ENCODE results near the gene CYP11A1.

The CYP11A1 gene

DNA sequence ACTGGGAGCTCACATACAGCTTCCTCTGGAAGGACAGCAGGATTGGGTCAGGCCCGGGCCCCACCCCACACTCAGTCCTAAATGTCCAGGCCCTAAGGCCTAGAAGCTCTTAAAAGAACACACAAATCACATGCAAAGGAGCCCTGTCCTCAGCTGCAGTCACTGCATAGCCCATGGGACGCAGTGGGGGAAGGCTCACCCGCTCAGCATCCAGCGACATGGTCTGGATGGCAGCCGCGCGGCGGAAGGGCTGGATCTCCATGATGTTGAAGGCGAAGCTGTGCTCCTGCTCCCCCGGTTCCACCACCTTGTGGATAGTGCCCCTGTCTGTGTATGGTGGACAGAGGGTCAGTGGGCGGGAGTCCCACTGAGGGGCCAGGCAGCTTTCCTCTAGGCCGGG, 44.2 kb upstream of the CYP11A1 start:
- TF ChIP-seq, protein P1, sequence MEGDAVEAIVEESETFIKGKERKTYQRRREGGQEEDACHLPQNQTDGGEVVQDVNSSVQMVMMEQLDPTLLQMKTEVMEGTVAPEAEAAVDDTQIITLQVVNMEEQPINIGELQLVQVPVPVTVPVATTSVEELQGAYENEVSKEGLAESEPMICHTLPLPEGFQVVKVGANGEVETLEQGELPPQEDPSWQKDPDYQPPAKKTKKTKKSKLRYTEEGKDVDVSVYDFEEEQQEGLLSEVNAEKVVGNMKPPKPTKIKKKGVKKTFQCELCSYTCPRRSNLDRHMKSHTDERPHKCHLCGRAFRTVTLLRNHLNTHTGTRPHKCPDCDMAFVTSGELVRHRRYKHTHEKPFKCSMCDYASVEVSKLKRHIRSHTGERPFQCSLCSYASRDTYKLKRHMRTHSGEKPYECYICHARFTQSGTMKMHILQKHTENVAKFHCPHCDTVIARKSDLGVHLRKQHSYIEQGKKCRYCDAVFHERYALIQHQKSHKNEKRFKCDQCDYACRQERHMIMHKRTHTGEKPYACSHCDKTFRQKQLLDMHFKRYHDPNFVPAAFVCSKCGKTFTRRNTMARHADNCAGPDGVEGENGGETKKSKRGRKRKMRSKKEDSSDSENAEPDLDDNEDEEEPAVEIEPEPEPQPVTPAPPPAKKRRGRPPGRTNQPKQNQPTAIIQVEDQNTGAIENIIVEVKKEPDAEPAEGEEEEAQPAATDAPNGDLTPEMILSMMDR (conservative IDR thresholded peaks at IDR 0.05) = no peak
- no peak for TF ChIP-seq ZFX (IDR thresholded peaks at IDR 0.05)
- no peak overlapping the region for H3K27ac ChIP-seq

DNA sequence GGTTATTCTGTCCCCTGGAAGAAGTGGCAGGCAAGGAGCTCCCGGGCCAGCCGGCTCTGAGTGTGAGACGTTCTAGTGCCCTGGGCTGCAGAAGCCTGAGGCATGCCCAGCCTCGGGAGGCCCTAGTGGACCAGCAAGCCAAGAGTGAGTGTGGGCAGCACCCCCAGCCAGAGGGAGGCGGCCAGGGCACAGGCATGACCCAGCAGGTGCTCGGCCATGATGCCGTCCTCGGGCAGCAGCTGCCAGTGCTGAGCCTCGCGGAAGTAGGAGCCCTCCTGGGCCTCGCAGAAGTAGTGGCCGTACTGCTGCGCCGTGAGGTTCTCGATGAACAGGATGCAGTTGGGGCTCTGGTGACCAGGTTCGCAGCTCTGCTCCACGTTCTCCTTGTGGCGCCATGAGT, 43.1 kb upstream of the CYP11A1 start:
- H3K27ac ChIP-seq = no peak overlapping the region

DNA sequence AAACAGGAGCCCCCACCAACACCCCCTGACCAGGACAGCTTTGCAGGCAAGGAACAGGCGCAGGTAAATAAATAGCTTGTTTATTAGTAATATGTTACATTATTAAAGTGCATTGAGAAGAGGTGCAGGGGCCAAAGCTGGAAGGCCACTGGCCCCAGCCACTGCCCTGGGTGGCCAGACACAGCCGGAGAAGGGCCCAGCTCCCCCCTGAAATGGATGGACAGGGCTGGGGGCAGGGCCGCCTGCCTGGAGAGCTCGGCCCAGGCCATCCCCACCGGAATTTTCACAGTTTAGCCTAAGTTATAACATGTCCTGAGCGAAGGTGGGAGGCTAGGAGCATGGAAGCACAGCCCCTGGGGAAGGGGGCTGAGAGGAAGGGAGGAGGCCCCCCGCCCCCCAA, 41.8 kb upstream of the CYP11A1 start:
- TF ChIP-seq ZFX (IDR thresholded peaks at IDR 0.05) = no peak
- TF ChIP-seq, protein P1 (conservative IDR thresholded peaks at IDR 0.05) = no peak
- H3K27ac ChIP-seq = no peak overlapping the region

More for the DNA sequence above, 43.1 kb upstream of the CYP11A1 start:
- TF ChIP-seq ZFX (IDR thresholded peaks at IDR 0.05) = no peak
- TF ChIP-seq, protein P1 (conservative IDR thresholded peaks at IDR 0.05) = no peak

DNA sequence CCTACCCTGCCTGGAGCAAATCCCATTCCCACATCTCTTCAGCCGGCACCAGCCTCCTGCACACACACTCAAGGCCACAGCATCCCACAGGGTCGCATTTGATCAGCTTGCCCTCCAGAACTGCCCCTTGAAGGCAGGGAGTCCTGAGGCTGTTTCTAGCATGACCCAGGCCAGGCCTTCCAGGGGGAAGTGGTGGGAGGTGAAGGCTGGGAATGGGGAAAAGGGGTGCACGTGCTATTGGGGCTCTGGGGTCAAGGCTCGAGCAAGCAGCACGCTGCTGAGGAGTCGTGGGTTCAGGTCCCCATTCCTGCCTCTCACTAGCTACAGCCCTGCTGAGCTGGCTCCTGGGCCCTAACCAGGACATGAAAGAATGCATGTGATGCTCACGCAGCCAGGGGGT, 41.4 kb upstream of the CYP11A1 start:
- TF ChIP-seq ZFX (IDR thresholded peaks at IDR 0.05) = no peak
- TF ChIP-seq, protein P1 (conservative IDR thresholded peaks at IDR 0.05) = no peak
- H3K27ac ChIP-seq = no peak overlapping the region

DNA sequence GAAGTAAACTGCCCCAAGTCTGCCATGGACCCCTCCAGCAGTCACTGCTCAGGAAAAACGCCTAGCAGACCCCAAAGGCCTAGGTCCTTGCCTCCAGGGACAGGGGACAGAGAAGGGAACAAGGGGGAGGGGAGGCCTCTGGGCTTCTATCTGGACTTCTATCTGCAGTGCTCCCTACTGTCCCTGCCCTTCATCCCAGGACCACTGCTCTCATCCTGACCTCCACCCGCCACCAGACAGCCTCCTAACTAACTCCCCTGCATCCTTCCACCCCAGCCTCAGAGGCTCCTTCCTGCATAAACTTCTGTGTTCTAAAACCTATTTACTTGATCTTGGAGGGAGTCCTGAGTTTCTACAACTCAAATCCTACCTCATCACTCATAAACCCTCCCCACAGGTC, 40.9 kb upstream of the CYP11A1 start:
- H3K27ac ChIP-seq = no peak overlapping the region
- TF ChIP-seq, protein P1 (conservative IDR thresholded peaks at IDR 0.05) = no peak
- no peak for TF ChIP-seq ZFX (IDR thresholded peaks at IDR 0.05)

DNA sequence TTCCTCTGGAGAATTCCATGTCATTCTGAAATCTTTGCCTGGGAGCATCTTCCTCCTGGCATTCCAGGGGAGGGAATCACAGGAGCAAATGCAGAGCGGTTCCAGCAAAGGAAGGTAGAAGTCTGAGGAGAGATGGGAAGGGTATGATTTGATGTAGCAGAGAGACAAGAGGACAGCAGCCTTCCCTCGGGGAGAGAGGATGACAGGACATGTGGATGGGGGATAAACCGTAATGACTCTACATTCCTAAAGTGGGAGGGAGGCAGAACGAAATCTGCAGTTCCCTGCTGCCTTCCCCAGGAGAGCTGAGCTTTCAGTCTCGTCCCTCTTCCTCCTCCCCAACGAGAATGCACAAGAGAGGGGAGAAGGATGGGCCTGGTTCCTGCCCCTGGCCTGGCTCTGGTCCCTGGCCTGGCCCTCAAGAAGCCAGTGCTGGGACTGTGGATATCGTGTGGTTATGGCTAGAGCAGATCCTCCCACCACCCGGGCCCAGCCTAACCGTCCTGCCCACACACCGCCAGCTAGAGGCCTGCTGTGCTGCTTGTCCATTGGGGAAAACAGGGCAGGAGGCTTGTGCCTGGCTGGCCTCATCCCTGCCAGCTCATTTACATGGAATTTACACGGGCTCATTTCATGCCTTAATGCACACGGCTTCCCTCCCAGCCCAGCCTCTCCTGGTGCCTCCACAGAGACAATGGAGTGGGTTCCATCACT, 39.7 kb upstream of the CYP11A1 start:
- no peak overlapping the region for H3K27ac ChIP-seq
- TF ChIP-seq, protein P1 (conservative IDR thresholded peaks at IDR 0.05) = no peak

DNA sequence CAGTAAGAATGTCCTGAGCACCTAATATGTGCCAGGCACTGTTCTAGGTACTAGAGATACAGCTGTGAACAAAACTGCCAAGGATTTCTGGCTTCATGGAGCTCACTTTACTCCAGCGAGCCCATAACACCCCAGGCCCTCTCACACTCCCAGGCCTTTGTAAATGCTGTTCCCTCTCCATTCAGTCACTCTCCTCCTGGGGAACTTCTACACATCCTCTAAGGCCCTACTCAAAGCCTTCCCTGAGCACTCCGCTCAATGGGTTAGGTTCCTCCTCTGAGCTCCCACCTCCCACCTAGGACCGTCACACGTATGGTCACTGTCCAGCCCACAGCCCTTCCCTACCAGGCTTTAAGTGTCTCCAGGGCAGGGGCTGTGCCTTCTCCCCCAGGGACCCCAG, 39.1 kb upstream of the CYP11A1 start:
- H3K27ac ChIP-seq = no peak overlapping the region
- TF ChIP-seq, protein P1 (conservative IDR thresholded peaks at IDR 0.05) = no peak
- TF ChIP-seq ZFX (IDR thresholded peaks at IDR 0.05) = no peak
